GM12878 (cell line): ENCODE data around the gene CLEC17A. TPM values are rescaled to one million over a fixed set of nuclear protein-coding genes. Genes with fewer than 3 reads are reported as not detected.

Source experiments
- BACH1 ChIP-seq: fragments of 450-650 bp; IDR thresholded peaks from 2 replicates; pipeline ENCODE4 v1.6.1; 2017; ENCODE audit warnings: mild to moderate bottlenecking, borderline replicate concordance
- CTCF ChIP-seq, 3 experiments: IDR thresholded peaks in 2 of 3; conservative IDR thresholded peaks in 1 of 3; 2 replicates each; pipeline ENCODE4 v1.5.1; 2011; ENCODE audit warnings: low read depth in 3 of 3, low read length in 3 of 3, mild to moderate bottlenecking in 3 of 3, control low read depth in 2 of 3, moderate library complexity in 2 of 3, inconsistent platforms in 1 of 3, mixed read lengths in 1 of 3; ENCODE audit not compliant: control insufficient read depth in 2 of 3, insufficient read depth in 1 of 3; ENCODE audit errors: extremely low read depth in 1 of 3
- E2F4 ChIP-seq: IDR thresholded peaks from 2 replicates; pipeline ENCODE4 v1.6.1; 2012; ENCODE audit warnings: low read depth, low read length, improper control_type of control experiment
- FOXM1 ChIP-seq: IDR thresholded peaks from 2 replicates; pipeline ENCODE4 v1.6.1; 2012; ENCODE audit warnings: low read depth, mild to moderate bottlenecking, inconsistent platforms, low read length, moderate library complexity
- HDAC6 ChIP-seq: fragments of 200-600 bp; sonication (generic); IDR thresholded peaks from one replicate; pipeline ENCODE4 v1.8.0; 2017; ENCODE audit warnings: antibody characterized with exemption; ENCODE audit not compliant: unreplicated experiment
- KDM1A ChIP-seq: fragments of 200-600 bp; sonication (generic); IDR thresholded peaks from 2 replicates; pipeline ENCODE4 v1.6.1; 2016; ENCODE audit warnings: borderline replicate concordance
- MAX ChIP-seq: IDR thresholded peaks from 2 replicates; pipeline ENCODE4 v1.6.1; 2012; ENCODE audit warnings: low read depth, low read length, improper control_type of control experiment
- MEF2A ChIP-seq: IDR thresholded peaks from 2 replicates; pipeline ENCODE4 v1.6.1; 2011; ENCODE audit warnings: low read depth, mild to moderate bottlenecking, low read length, moderate library complexity; ENCODE audit not compliant: insufficient read depth
- NFYB ChIP-seq: IDR thresholded peaks from 2 replicates; pipeline ENCODE4 v1.6.1; 2011; ENCODE audit warnings: low read depth, mild to moderate bottlenecking, low read length, improper control_type of control experiment, moderate library complexity; ENCODE audit not compliant: insufficient read depth
- NR2C1 ChIP-seq: fragments of 450-650 bp; IDR thresholded peaks from 2 replicates; pipeline ENCODE4 v1.6.1; 2017; ENCODE audit warnings: antibody characterized with exemption, mild to moderate bottlenecking, moderate library complexity
- NR2F1 ChIP-seq: fragments of 450-650 bp; conservative IDR thresholded peaks from 2 replicates; pipeline ENCODE4 v1.6.1; 2017; ENCODE audit warnings: mild to moderate bottlenecking
- RELB ChIP-seq: fragments of 450-650 bp; IDR thresholded peaks from 2 replicates; pipeline ENCODE4 v1.6.1; 2017; ENCODE audit warnings: low read depth, mild to moderate bottlenecking, moderate library complexity
- SIN3A ChIP-seq: IDR thresholded peaks from 2 replicates; pipeline ENCODE4 v1.6.1; 2012; ENCODE audit warnings: low read depth, low read length, improper control_type of control experiment
- SIX5 ChIP-seq: IDR thresholded peaks from 2 replicates; pipeline ENCODE4 v1.6.1; 2011; ENCODE audit warnings: mild to moderate bottlenecking, low read depth, low read length, moderate library complexity; ENCODE audit not compliant: severe bottlenecking
- SMAD1 ChIP-seq: fragments of 450-650 bp; IDR thresholded peaks from 2 replicates; pipeline ENCODE4 v1.6.1; 2018; ENCODE audit warnings: mild to moderate bottlenecking, low read depth; ENCODE audit not compliant: partially characterized antibody
- SMC3 ChIP-seq: IDR thresholded peaks from 2 replicates; pipeline ENCODE4 v1.6.1; 2011; ENCODE audit warnings: low read length, improper control_type of control experiment, borderline replicate concordance
- SUPT20H ChIP-seq: IDR thresholded peaks from 2 replicates; pipeline ENCODE4 v1.6.1; 2011; ENCODE audit warnings: low read depth, mild to moderate bottlenecking, low read length, moderate library complexity, borderline replicate concordance; ENCODE audit not compliant: control insufficient read depth
- TCF3 ChIP-seq: IDR thresholded peaks from 2 replicates; pipeline ENCODE4 v1.6.1; 2012; ENCODE audit warnings: low read depth, mild to moderate bottlenecking, low read length, borderline replicate concordance; ENCODE audit not compliant: insufficient read depth
- TCF7 ChIP-seq: IDR thresholded peaks from 2 replicates; pipeline ENCODE4 v1.6.1; 2014; ENCODE audit warnings: antibody characterized with exemption, borderline replicate concordance
- ZNF592 ChIP-seq: fragments of 450-650 bp; IDR thresholded peaks from 2 replicates; pipeline ENCODE4 v1.6.1; 2017; ENCODE audit warnings: mild to moderate bottlenecking, moderate library complexity
- ZNF622 ChIP-seq: fragments of 450-650 bp; IDR thresholded peaks from 2 replicates; pipeline ENCODE4 v1.6.1; 2017; ENCODE audit warnings: mild to moderate bottlenecking, inconsistent platforms
- polyA plus RNA-seq, 11 experiments: library from polyadenylated mRNA; depleted of rRNA in 4 of 11; unstranded in 6 of 11; stranded (reverse) in 5 of 11; fragments of >200 nt; fragmentation: Nextera tagmentation in 4 of 11; fragmentation: Illumina TruSeq in 1 of 11; extraction: Ambion mirVana in 4 of 11; extraction: Trizol in 1 of 11; gene quantifications; 1 replicate in 1 of 11; 2 replicates in 10 of 11; pipeline versions ENCODE4 v1.2.1 to v1.2.3, GENCODE V29; 2011 to 2016; ENCODE audit warnings: inconsistent platforms in 2 of 11, missing spikeins in 2 of 11, low read depth in 1 of 11
- total RNA-seq, 4 experiments: library from RNA; depleted of rRNA in 3 of 4; stranded (reverse); fragments of >200 nt in 3 of 4; fragmentation: Illumina TruSeq in 1 of 4; extraction: Trizol in 1 of 4; gene quantifications; 2 replicates each; pipeline versions ENCODE4 v1.2.1 to v1.2.3, GENCODE V29; 2013 to 2021

Gene CLEC17A
- total and polyA plus RNA-seq, 10 of the 15 experiments (the other 5 are each of a cell fraction or from before 2014, with no cell fraction given): 12.9 to 131 (median 97.3) TPM

GRCh38 chr19:14582894-14583340 is at the start of gene CLEC17A (continued):
- no peak for TF ChIP-seq NFYB
- TF ChIP-seq NR2F1: peak; percentile 96
- TF ChIP-seq CTCF (IDR thresholded peaks at IDR 0.05 in 2 of 3, conservative IDR thresholded peaks at IDR 0.05 in 1 of 3; ENCODE audit: control insufficient read depth in 2 of 3, extremely low read depth in 1 of 3, insufficient read depth in 1 of 3, low read depth in 3 of 3, low read length in 3 of 3): no peak
- no peak for TF ChIP-seq SIX5
- TF ChIP-seq FOXM1: no peak
- peak; percentile 83 for TF ChIP-seq SMAD1
- TF ChIP-seq KDM1A: no peak
- no peak for TF ChIP-seq ZNF592
- peak; percentile 87 for TF ChIP-seq RELB
- TF ChIP-seq SIN3A: peak; percentile 73; the same call in 1 of the 2 replicates
- no peak for TF ChIP-seq SMC3
- TF ChIP-seq HDAC6: no peak
- no peak for TF ChIP-seq SUPT20H
- peak; percentile 36; the same call in 1 of the 2 replicates for TF ChIP-seq TCF7
- TF ChIP-seq NR2C1: peak; percentile 64
- TF ChIP-seq MEF2A: no peak
- no peak for TF ChIP-seq ZNF622
- peak; percentile 92; the same call in 1 of the 2 replicates for TF ChIP-seq BACH1
- peak; percentile 81; the same call in 1 of the 2 replicates for TF ChIP-seq TCF3
- TF ChIP-seq E2F4: no peak
- peak; percentile 84 for TF ChIP-seq MAX
